Measurements from ENCODE around the gene ZNF254.

ZNF254 gene

GRCh38 chr19:24166055-24166454 lies 79.1 kb downstream of the ZNF254 start:
- no peaks in the 10 kb centered on the region for H3K9me2 ChIP-seq (replicated peaks; ENCODE audit: insufficient read depth, low read length)
- H4K20me1 ChIP-seq (ENCODE audit: low read depth, low read length) = no peaks in the 10 kb centered on the region
- no peaks in the 10 kb centered on the region for H3K36me3 ChIP-seq (ENCODE audit: low read length)
- no peak overlapping the region for H3K4me2 ChIP-seq (ENCODE audit: low read depth, low read length, poor library complexity, severe bottlenecking)
- H3K27ac ChIP-seq (ENCODE audit: low read depth, low read length) = no peak overlapping the region
- TF ChIP-seq EZH2phosphoT487 (conservative IDR thresholded peaks at IDR 0.05; ENCODE audit: low read length) = no peak
- TF ChIP-seq CTCF (IDR thresholded peaks at IDR 0.05; ENCODE audit: insufficient read depth, low read length, poor library complexity, severe bottlenecking) = no peak
- no peaks in the 10 kb centered on the region for H3K27me3 ChIP-seq (ENCODE audit: low read length)
- H3K9me3 ChIP-seq (ENCODE audit: insufficient read depth, low read length) = no peaks in the 10 kb centered on the region
- no peak overlapping the region for H2AFZ ChIP-seq (ENCODE audit: low read depth, low read length, severe bottlenecking)
- no peak overlapping the region for H3K9ac ChIP-seq (ENCODE audit: low read length)
- no peaks in the 10 kb centered on the region for H3F3A ChIP-seq (ENCODE audit: insufficient read depth)
- H3K79me2 ChIP-seq (ENCODE audit: insufficient read depth, low read length) = no peaks in the 10 kb centered on the region
- H3K4me3 ChIP-seq (ENCODE audit: insufficient read depth, low read length, poor library complexity, severe bottlenecking) = no peak overlapping the region

- Histone ChIP-seq H3K36me3 (ENCODE audit: low read length) (no peaks in the 10 kb centered on the region), H3K9ac (ENCODE audit: low read length) (no peak overlapping the region), H3K9me2 (replicated peaks; ENCODE audit: insufficient read depth, low read length) (no peaks in the 10 kb centered on the region), H3F3A (ENCODE audit: insufficient read depth) (no peaks in the 10 kb centered on the region), H3K27ac (ENCODE audit: low read depth, low read length) (no peak overlapping the region), H3K27me3 (ENCODE audit: low read length) (no peaks in the 10 kb centered on the region), H3K4me3 (ENCODE audit: insufficient read depth, low read length, poor library complexity, severe bottlenecking) (no peak overlapping the region), H3K4me2 (ENCODE audit: low read depth, low read length, poor library complexity, severe bottlenecking) (no peak overlapping the region), H2AFZ (ENCODE audit: low read depth, low read length, severe bottlenecking) (no peak overlapping the region), H3K79me2 (ENCODE audit: insufficient read depth, low read length) (no peaks in the 10 kb centered on the region), H3K9me3 (ENCODE audit: insufficient read depth, low read length) (0 out of 2 replicates have a peak, but pooled peaks cover 6% of the 10 kb centered on the region), H4K20me1 (ENCODE audit: low read depth, low read length) (no peaks in the 10 kb centered on the region)
- no peak for TF ChIP-seq CTCF (IDR thresholded peaks at IDR 0.05; ENCODE audit: insufficient read depth, low read length, poor library complexity, severe bottlenecking)
- no peak for TF ChIP-seq EZH2phosphoT487 (conservative IDR thresholded peaks at IDR 0.05; ENCODE audit: low read length)
Observed at GRCh38 chr19:24173882-24174281, 86.9 kb downstream of the ZNF254 start.

- Histone ChIP-seq H3K27me3 (ENCODE audit: low read length) (no peaks in the 10 kb centered on the region), H3K36me3 (ENCODE audit: low read length) (no peaks in the 10 kb centered on the region), H3K9me2 (replicated peaks; ENCODE audit: insufficient read depth, low read length) (no peaks in the 10 kb centered on the region), H3K9me3 (ENCODE audit: insufficient read depth, low read length) (0 out of 2 replicates have a peak, but pooled peaks cover 6% of the 10 kb centered on the region), H3K4me3 (ENCODE audit: insufficient read depth, low read length, poor library complexity, severe bottlenecking) (no peak overlapping the region), H3K4me2 (ENCODE audit: low read depth, low read length, poor library complexity, severe bottlenecking) (no peak overlapping the region), H3K79me2 (ENCODE audit: insufficient read depth, low read length) (no peaks in the 10 kb centered on the region), H3F3A (ENCODE audit: insufficient read depth) (no peaks in the 10 kb centered on the region), H3K9ac (ENCODE audit: low read length) (no peak overlapping the region), H2AFZ (ENCODE audit: low read depth, low read length, severe bottlenecking) (no peak overlapping the region), H4K20me1 (ENCODE audit: low read depth, low read length) (no peaks in the 10 kb centered on the region), H3K27ac (ENCODE audit: low read depth, low read length) (no peak overlapping the region)
- no peak for TF ChIP-seq EZH2phosphoT487 (conservative IDR thresholded peaks at IDR 0.05; ENCODE audit: low read length)
- TF ChIP-seq CTCF (IDR thresholded peaks at IDR 0.05; ENCODE audit: insufficient read depth, low read length, poor library complexity, severe bottlenecking) = no peak
Observed at GRCh38 chr19:24177686-24178085, 90.7 kb downstream of the ZNF254 start.
